PC-9 (cell line): ENCODE measurements around the gene SCN8A. TPM values are rescaled to one million over a fixed set of nuclear protein-coding genes. Genes with fewer than 3 reads are reported as not detected.

Experiments used
- BruUV-seq: library from RNA; stranded (reverse); fragments of 400-500 nt; replicated peaks from 2 replicates; lab custom pipeline; 2021; lab: Mats Ljungman, UMichigan
- CTCF ChIA-PET: fragments of 300-600 bp; sonication (Branson Sonifier 250); formaldehyde crosslinking; loops from one replicate; lab custom pipeline; 2022; ENCODE audit warnings: antibody characterized with exemption; lab: Charles Lee
- POLR2A ChIA-PET: fragments of 300-600 bp; sonication (Branson Sonifier 250); formaldehyde crosslinking; loops from one replicate; lab custom pipeline; 2022; ENCODE audit warnings: antibody characterized with exemption; ENCODE audit not compliant: unreplicated experiment; lab: Charles Lee
- DNase-seq, 2 experiments: peaks; one replicate each; pipeline versions ENCODE4 v3.0.0 to v3.0.0-alpha.2; 2015 to 2022; ENCODE audit warnings: mixed read lengths in 1 of 2
- H2AFZ ChIP-seq: fragments of 200-600 bp; sonication (generic); 2 replicates; pipeline ENCODE4 v1.8.1; 2017; ENCODE audit warnings: antibody characterized with exemption
- H3F3A ChIP-seq: fragments of 200-600 bp; sonication (generic); 2 replicates; pipeline ENCODE4 v1.8.1; 2017; ENCODE audit warnings: antibody characterized with exemption, mild to moderate bottlenecking, low read depth; ENCODE audit not compliant: insufficient read depth
- H3K27ac ChIP-seq: fragments of 200-600 bp; sonication (generic); 2 replicates; pipeline ENCODE4 v1.6.1; 2016; ENCODE audit warnings: mixed run types
- H3K27me3 ChIP-seq: fragments of 200-600 bp; sonication (generic); 2 replicates; pipeline ENCODE4 v1.6.1; 2016; ENCODE audit warnings: low read depth, mixed run types; ENCODE audit not compliant: insufficient read depth
- H3K36me3 ChIP-seq: fragments of 200-600 bp; sonication (generic); 2 replicates; pipeline ENCODE4 v1.6.1; 2016; ENCODE audit warnings: low read depth, mixed run types
- H3K4me1 ChIP-seq: fragments of 200-600 bp; sonication (generic); replicated peaks from 2 replicates; pipeline ENCODE4 v1.6.1; 2016; ENCODE audit warnings: mixed run types; ENCODE audit not compliant: insufficient read depth
- H3K4me2 ChIP-seq: fragments of 200-600 bp; sonication (generic); 2 replicates; pipeline ENCODE4 v1.6.1; 2017; ENCODE audit warnings: mixed run types
- H3K4me3 ChIP-seq: fragments of 200-600 bp; sonication (generic); 2 replicates; pipeline ENCODE4 v1.6.1; 2016; ENCODE audit warnings: mixed run types
- H3K79me2 ChIP-seq: fragments of 200-600 bp; sonication (generic); 2 replicates; pipeline ENCODE4 v1.6.1; 2017; ENCODE audit warnings: low read depth, mixed run types
- H3K9me2 ChIP-seq: fragments of 200-600 bp; sonication (generic); 2 replicates; pipeline ENCODE4 v1.8.1; 2017; ENCODE audit warnings: mild to moderate bottlenecking; ENCODE audit not compliant: insufficient read depth
- H3K9me3 ChIP-seq: fragments of 200-600 bp; sonication (generic); 2 replicates; pipeline ENCODE4 v1.8.1; 2016; ENCODE audit warnings: low read depth; ENCODE audit not compliant: insufficient read depth
- H4K20me1 ChIP-seq: fragments of 200-600 bp; sonication (generic); 2 replicates; pipeline ENCODE4 v1.8.1; 2017; ENCODE audit not compliant: insufficient read depth
- CTCF ChIP-seq: fragments of 200-600 bp; sonication (generic); conservative IDR thresholded peaks from 2 replicates; pipeline ENCODE4 v1.6.1; 2017; ENCODE audit warnings: mixed run types, antibody characterized with exemption, mild to moderate bottlenecking, moderate library complexity
- EZH2 ChIP-seq: fragments of 200-600 bp; sonication (generic); IDR thresholded peaks from 2 replicates; pipeline ENCODE4 v1.8.0; 2017; ENCODE audit warnings: antibody characterized with exemption, low read depth
- intact Hi-C: fragments of 100-400 bp; cut with micrococcal nuclease; formaldehyde crosslinking; loops from one replicate; pipeline ENCODE4 v1.10.0; 2022; ENCODE audit not compliant: unreplicated experiment
- total RNA-seq: library from RNA; stranded (reverse); gene quantifications from 2 replicates; pipeline ENCODE4 v1.2.3, GENCODE V29; 2021

SCN8A gene
- total RNA-seq, 1 experiment from 2014 or later: 0.17 TPM

GRCh38 chr12:51855586-51856428 is 264.8 kb downstream of the SCN8A start:
- Histone ChIP-seq H3K27ac (no peak overlapping the region), H2AFZ (no peak overlapping the region), H3K4me2 (no peak overlapping the region), H4K20me1 (0 out of 2 replicates have a peak, but pooled peaks cover 4% of the 10 kb centered on the region), H3K27me3 (peaks cover 89% of the 10 kb centered on the region), H3K36me3 (no peaks in the 10 kb centered on the region), H3F3A (no peaks in the 10 kb centered on the region), H3K79me2 (no peaks in the 10 kb centered on the region), H3K9me3 (no peaks in the 10 kb centered on the region), H3K9me2 (no peaks in the 10 kb centered on the region), H3K4me3 (no peak overlapping the region), H3K4me1 (no peaks in the 10 kb centered on the region)
- ChIA-PET POLR2A (no interaction called here), CTCF (no interaction called here)
- TF ChIP-seq EZH2 (no peak), CTCF (no peak)
- BruUV-seq: no TSS peak
- intact Hi-C loops: no loop called here
- DNase-seq: no peak

GRCh38 chr12:51860986-51861385 is 270.0 kb downstream of the SCN8A start:
- no peak overlapping the region for H3K27ac ChIP-seq
- H3K36me3 ChIP-seq: no peaks in the 10 kb centered on the region
- no peaks in the 10 kb centered on the region for H3K9me2 ChIP-seq
- DNase-seq: no peak
- H3K4me1 ChIP-seq: no peaks in the 10 kb centered on the region
- POLR2A ChIA-PET: no interaction called here
- intact Hi-C loops: no loop called here
- CTCF ChIA-PET: no interaction called here
- H3K4me2 ChIP-seq: no peak overlapping the region
- TF ChIP-seq CTCF (no peak), EZH2 (no peak)
- H3K27me3 ChIP-seq: peaks cover 92% of the 10 kb centered on the region
- H3K79me2 ChIP-seq: no peaks in the 10 kb centered on the region
- H4K20me1 ChIP-seq: 0 out of 2 replicates have a peak, but pooled peaks cover 4% of the 10 kb centered on the region
- H3F3A ChIP-seq: no peaks in the 10 kb centered on the region
- no TSS peak for BruUV-seq
- H3K9me3 ChIP-seq: no peaks in the 10 kb centered on the region
- no peak overlapping the region for H2AFZ ChIP-seq
- no peak overlapping the region for H3K4me3 ChIP-seq

Other genes starting within 250 kb of the SCN8A start
- 0.58 TPM in 1 of 2 replicates, not detected in the other for gene CELA1, start 244.6 kb upstream of the SCN8A start, total RNA-seq
- 73.0 and 83.5 TPM in 2 replicates for gene GALNT6, start 199.8 kb upstream of the SCN8A start, total RNA-seq
- 2.6 and 3.0 TPM in 2 replicates for gene SLC4A8, start 166.4 kb upstream of the SCN8A start, total RNA-seq